A673 (cell line): Measurements from ENCODE around the gene ARHGAP1.

Experiments used
- CTCF ChIP-seq: fragments of 300-800, 200-600 bp; sonication (generic); conservative IDR thresholded peaks from 2 replicates; pipeline ENCODE4 v1.5.1; 2017; ENCODE audit warnings: low read depth, mild to moderate bottlenecking, antibody characterized with exemption, low read length, moderate library complexity, mixed read lengths
- EZH2 ChIP-seq: fragments of 200-600 bp; sonication (generic); IDR thresholded peaks from 2 replicates; pipeline ENCODE4 v1.6.1; 2017; ENCODE audit warnings: borderline replicate concordance, low read depth, mild to moderate bottlenecking, mixed read lengths, antibody characterized with exemption, low read length; ENCODE audit not compliant: poor library complexity, severe bottlenecking

GRCh38 chr11:46712874-46713576 lies 12.6 kb upstream of the ARHGAP1 start:
- TF ChIP-seq CTCF (no peak), EZH2 (no peak)
